Fibroblast of upper back skin (primary cell): Measurements from ENCODE around the gene NAA35.
"Not testable (repeated sequence)": the region's sequence is repeated elsewhere in the genome, so short reads cannot be mapped to it uniquely, and the experiment has no call there.

Experiments
- DNase-seq: peaks from one replicate; pipeline ENCODE4 v3.0.0-alpha.2; 2013

NAA35 gene

DNA sequence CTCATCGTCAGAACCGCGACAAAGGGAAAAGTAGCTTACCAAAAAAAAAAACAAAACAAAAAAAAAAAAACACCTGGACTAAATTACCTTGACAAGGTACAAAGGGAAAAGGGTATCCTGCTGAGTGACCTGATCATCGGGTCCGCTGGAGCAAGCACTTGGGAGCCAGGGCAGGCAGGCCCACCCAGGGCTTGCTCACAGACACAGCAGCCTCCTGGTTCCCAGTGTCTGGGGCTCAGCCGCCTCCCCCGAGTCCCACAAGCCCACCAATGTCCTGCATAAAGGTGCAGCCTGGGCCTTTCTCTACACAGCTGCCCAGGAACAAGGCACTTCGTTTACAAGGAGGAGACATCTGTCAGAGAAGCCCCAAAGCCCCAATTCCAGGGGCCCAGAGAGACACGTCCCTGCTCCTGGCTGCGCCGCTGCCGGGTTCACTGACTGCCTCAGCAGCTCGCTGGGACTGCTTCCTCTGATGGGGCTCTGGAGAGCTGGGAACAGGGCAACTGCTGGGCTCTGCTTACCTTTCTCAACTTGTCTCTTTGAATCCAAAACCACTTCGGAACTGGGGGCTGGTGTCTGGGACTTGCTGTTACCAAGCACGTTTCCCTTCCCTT, 95.0 kb downstream of the NAA35 start:
- DNase-seq: no peak

GRCh38 chr9:86036555-86036954, 95.6 kb downstream of the NAA35 start:
- no peak for DNase-seq

- peak; percentile 70 for DNase-seq
Measured at GRCh38 chr9:86039991-86040860, 99.3 kb downstream of the NAA35 start.

DNA sequence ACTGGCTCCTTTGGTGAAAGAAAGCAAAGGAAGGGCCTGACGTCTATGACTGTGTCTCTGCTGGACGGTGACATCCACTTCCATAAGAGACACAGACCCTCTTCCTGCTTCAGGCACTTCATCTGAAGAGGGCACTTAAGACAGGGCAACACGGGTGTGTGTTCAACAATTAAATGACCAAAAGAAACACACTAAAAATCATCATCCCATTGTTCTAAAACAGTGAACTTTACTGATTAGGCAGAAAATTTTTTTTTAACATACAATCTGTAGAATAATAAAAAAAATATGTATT, 99.9 kb downstream of the NAA35 start:
- no peak for DNase-seq

DNA sequence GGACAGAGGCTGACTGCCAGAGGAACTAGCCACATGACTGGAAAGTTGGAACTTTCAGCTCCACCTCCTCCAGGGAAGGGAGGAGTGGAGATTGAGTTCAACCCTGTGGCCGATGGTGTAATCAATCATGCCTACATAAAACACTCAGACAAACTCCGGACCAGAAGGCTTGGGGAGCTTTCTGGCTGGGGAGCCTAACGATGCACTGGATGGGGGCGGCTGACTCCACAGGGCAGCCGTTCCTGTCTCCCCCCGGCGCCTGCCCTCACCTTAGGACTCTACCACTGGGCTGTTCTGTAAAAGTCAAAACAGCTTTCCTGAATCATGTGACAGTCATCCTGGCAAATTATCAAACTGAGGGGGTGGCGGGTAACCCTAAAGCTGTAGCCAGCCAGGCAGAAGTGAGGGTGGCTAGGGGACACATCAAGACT, 100.4 kb downstream of the NAA35 start:
- DNase-seq: peak; percentile 63

DNA sequence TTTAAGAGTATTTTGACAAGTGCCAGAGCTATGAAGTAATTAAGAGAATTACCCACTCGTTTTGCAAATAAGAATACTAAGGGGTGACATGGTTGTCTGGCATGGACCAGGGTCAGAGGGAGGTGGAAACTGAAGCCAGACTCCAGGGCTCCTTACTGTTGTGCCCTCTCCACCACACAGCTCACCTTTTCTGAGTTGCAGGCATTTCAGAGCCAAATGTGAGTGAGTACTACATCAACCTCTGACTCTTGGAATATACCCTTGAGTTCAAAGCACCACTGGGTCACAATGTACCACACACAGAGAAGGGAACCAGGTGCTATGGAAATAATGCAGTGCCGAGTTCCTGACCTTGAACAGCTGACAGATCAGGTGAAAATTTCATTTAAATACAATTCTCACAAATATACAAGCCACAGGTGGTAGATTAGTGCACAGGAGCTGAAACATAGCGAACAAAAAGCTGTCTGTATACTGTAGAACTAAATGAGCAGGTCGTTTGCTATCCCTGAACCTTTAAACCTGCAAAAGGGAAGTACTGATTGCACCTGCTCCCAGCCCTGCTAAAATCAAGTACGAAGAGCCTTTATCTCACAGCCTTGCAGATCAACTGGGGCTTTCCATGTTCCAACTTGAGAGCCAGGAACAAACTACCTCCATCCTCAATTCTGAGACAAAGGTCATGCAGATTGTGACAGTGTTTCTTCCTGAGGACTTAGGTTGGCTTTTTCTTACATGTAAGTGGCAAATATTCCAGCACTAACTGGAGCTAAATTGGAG, 101.4 kb downstream of the NAA35 start:
- DNase-seq: no peak

GRCh38 chr9:86043586-86043985, 102.6 kb downstream of the NAA35 start:
- DNase-seq: no peak

DNA sequence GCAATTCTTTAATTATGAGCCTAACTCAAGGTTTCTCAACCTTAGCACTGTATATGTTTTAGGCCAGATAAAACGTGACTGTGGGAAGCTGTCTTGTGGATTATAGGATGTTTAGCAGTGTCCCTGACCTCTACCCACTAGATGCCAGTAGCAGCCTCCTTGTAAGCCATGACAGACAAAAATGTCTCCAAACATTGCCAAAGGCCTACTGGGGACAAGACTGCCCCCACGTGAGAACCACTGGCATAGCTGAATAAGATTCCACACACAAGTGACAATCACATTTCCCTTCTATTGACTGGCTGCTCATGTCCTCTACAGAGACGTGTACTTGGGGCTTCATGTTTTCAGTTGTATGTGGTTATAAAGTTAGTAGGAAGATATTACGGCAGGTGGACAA, 103.1 kb downstream of the NAA35 start:
- DNase-seq: no peak

DNA sequence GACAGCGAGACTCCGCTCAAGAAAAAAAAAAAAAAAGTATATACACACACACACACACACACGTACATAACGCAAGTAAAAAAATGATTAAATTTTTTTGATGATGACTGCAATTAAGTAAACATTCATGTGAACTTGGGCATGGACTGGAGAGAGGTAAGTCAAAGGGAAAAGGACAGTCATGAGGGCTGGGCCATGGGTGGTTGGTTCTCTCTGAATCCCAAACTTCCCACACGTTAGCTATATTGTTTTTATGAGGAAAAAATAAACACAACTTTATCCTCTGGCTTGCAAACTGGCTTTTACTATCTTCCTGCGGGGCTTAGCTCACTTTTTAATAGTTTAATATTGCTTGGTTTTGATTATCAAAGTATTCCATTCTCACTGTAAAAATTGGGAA, 104.7 kb downstream of the NAA35 start:
- no peak for DNase-seq

GRCh38 chr9:86046071-86046636, 105.2 kb downstream of the NAA35 start:
- no peak for DNase-seq

- DNase-seq: no peak
Measured at GRCh38 chr9:86046930-86047341, 106.0 kb downstream of the NAA35 start.

DNA sequence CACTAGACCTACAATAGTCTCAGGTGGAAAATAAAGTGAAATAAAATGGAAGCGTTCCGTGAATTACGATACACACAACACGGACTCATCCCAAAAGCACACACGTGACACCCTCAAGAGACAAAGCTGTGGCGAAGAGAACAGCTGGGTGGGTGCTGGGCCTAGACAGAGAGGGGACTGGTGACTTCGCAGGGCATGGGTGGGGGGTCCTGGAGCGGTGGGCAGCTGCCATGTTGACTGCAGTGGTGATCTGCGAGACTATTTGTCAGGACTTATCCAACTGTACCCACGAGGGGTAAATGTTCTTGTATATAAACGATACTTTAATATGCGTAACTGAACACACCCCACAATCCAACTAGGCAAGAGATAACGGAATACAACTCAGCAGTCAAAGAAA, 106.4 kb downstream of the NAA35 start:
- no peak for DNase-seq

- not testable (repeated sequence) for DNase-seq
Measured at GRCh38 chr9:86048018-86048742, 107.2 kb downstream of the NAA35 start.

DNA sequence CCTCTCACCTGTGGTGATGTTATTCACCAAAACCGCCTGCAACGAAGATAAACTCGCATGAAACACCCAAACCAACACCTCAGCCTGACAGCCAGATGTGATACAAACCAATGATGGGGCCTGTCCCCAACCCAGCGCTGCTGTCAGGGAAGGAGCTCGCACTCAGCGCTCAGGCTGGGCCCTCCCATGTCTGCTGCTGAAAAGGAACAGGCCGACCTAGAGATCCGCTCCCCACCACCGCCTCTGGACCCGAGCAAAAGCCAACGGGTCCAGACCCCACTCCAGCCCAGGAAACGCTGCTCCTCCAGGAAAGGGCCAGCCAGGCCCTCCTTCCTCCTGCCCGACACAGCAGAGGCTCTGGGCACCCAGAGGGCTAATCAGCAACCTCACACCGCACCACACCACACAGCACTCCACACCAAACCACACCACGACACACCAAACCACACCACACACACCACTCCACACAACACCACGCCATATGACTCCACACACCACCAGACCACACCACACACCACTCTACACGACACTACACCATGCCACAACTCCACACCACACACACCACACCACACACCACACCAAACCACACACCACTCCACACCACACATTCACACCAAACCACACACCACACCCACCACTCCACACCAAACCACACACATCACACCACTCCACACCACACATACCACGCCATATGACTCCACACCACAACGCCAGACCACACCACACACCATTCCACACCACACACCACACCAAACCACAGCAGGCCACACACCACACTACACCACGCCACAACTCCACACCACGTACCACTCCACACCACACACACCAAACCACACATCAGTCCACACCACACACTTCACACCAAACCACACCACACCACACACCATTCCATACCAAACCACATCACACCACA, 111.9 kb downstream of the NAA35 start:
- no peak for DNase-seq

DNA sequence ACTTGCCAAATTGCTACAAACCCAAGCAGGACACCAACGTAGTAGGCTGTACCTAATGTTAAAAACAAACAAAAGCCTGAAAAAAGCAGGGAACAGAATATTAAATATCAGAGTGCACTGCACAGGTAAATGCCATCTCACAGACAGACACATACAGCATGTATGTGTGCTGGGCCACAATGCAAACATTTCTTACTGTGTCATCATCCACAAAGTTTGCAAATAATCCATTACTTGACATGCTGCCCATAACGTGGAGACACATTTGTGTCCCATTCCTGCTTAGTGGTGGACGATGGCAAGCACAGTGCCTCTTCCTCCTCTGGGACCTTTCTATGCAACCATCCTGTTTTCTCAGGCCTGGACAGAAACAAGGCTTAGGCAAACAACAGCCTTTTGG, 113.7 kb downstream of the NAA35 start:
- DNase-seq: peak; percentile 20

GRCh38 chr9:86057491-86057890, 116.5 kb downstream of the NAA35 start:
- DNase-seq: no peak

GRCh38 chr9:86061972-86062739, 121.2 kb downstream of the NAA35 start:
- DNase-seq: no peak

DNA sequence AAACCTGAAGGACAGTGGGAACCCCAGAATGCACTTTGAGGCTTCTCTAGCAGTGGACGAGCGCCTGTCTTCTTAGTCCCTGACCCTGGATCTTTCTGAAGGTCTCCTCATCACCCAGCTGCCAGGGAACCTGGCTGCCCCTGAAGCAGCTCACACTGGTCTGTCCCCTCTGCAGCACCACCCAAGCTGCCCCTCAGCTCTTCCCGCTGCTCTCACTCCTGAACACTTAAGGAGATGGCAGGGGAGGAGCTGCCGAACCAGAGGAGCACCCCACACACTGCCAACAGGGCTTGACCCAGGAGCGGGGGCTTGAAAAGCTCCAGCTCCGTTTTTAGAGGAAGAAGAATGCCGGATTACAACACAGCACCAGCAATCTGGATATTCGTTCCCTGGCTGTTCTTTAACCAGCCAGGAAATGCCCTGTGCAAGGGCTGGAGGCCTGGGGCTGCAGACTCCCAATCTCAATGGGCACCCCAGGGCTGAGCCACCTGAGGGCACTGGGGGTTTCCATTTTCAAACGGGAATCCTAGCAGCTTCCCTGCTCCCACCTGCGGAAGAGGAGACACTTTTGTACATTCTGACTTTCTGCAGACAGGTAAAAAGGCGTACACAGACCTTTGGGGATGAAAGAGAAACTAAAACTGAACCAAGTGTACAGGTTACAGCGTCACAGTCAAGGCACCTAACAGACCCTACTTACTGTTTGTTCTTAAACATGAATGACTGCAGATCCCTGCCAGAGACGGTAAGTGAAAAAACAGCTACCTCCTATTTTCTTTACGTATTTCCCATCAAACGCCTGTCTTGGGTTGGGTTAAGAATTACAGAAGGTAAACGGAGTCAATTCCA, 122.1 kb downstream of the NAA35 start:
- DNase-seq: no peak

DNA sequence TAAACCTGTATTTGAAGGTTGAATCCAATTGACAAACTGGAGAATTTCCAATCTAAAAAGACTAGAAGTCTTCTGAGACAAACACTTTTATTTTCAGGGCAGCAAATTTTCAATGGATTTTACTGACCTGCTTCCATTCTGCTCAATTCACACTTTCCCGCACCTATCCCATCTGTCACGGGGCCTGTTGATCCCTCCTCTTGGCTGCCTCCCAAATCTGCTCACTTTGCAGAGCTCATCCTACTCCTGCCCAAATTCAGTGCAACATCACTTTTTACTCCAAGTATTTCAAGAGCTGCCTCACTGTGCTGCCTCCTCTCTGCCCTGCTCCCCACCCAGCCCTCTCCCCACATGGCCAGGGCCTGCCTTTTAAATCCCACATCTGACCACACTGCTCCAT, 123.3 kb downstream of the NAA35 start:
- no peak for DNase-seq
